ENCODE results near the gene DESI2.

GRCh38 chr1:244615301-244615700 lies 37.6 kb upstream of the DESI2 start:
- TF ChIP-seq, protein P1, sequence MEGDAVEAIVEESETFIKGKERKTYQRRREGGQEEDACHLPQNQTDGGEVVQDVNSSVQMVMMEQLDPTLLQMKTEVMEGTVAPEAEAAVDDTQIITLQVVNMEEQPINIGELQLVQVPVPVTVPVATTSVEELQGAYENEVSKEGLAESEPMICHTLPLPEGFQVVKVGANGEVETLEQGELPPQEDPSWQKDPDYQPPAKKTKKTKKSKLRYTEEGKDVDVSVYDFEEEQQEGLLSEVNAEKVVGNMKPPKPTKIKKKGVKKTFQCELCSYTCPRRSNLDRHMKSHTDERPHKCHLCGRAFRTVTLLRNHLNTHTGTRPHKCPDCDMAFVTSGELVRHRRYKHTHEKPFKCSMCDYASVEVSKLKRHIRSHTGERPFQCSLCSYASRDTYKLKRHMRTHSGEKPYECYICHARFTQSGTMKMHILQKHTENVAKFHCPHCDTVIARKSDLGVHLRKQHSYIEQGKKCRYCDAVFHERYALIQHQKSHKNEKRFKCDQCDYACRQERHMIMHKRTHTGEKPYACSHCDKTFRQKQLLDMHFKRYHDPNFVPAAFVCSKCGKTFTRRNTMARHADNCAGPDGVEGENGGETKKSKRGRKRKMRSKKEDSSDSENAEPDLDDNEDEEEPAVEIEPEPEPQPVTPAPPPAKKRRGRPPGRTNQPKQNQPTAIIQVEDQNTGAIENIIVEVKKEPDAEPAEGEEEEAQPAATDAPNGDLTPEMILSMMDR (conservative IDR thresholded peaks at IDR 0.05 in 1 of 2, IDR thresholded peaks at IDR 0.05 in 1 of 2; ENCODE audit: low read depth in 1 of 2, low read length in 2 of 2) = no peak
- TF ChIP-seq EZH2 (IDR thresholded peaks at IDR 0.05; ENCODE audit: low read length, missing control alignments) = no peak

Measured in fibroblast of lung (primary cell).